T-helper 9 cell (primary cell): ENCODE data around the gene SYNE2.

ENCODE experiments used
- DNase-seq: peaks from one replicate; pipeline ENCODE4 v3.0.0-alpha.2; 2020

SYNE2 gene

GRCh38 chr14:64266239-64266638 lies 413.4 kb downstream of the SYNE2 start:
- DNase-seq, result no peak

GRCh38 chr14:64272019-64272418 lies 419.2 kb downstream of the SYNE2 start:
- no peak for DNase-seq
